ENCODE results near the gene PLCB4.

- TF ChIP-seq CTCF (IDR thresholded peaks at IDR 0.05) (no peak), POLR2A (IDR thresholded peaks at IDR 0.05) (no peak)
Observed at GRCh38 chr20:9235518-9235917, 166.6 kb downstream of the PLCB4 start.

Measured in adrenal gland (tissue), 5 donors.